Keratinocyte (primary cell): ENCODE results near the gene ZNF302. TPM values are rescaled to one million over a fixed set of nuclear protein-coding genes. Genes with fewer than 3 reads are reported as not detected.

ENCODE experiments used
- DNase-seq: peaks from one replicate; pipeline ENCODE4 v3.0.0-alpha.2; 2011; ENCODE audit warnings: low read depth, missing footprints, low spot score
- FAIRE-seq: peaks from 2 replicates; lab custom pipeline; 2011; peaks lifted over from hg19 to GRCh38; lab: Jason Lieb, UNC
- H2AFZ ChIP-seq: 2 replicates; pipeline ENCODE4 v1.6.0; 2012; ENCODE audit warnings: low read length, control low read depth, inconsistent platforms; ENCODE audit not compliant: control insufficient read depth
- H3K27ac ChIP-seq: 2 replicates; pipeline ENCODE4 v1.5.1; 2011; ENCODE audit warnings: low read length; ENCODE audit not compliant: control insufficient read depth, insufficient read depth
- H3K27me3 ChIP-seq: 3 replicates; pipeline ENCODE4 v1.6.0; 2011; ENCODE audit warnings: low read length; ENCODE audit not compliant: control insufficient read depth, insufficient read depth; ENCODE audit errors: extremely low read depth
- H3K36me3 ChIP-seq, 2 experiments: 2 replicates in 1 of 2; 3 replicates in 1 of 2; pipeline ENCODE4 v1.5.1; 2011; ENCODE audit warnings: low read length in 2 of 2, mild to moderate bottlenecking in 1 of 2; ENCODE audit not compliant: control insufficient read depth in 2 of 2, insufficient read depth in 2 of 2; ENCODE audit errors: extremely low read depth in 1 of 2
- H3K4me1 ChIP-seq: 3 replicates; pipeline ENCODE4 v1.5.1; 2011; ENCODE audit warnings: low read length; ENCODE audit not compliant: control insufficient read depth, insufficient read depth; ENCODE audit errors: extremely low read depth
- H3K4me2 ChIP-seq: 3 replicates; pipeline ENCODE4 v1.6.0; 2011; ENCODE audit warnings: low read depth, low read length; ENCODE audit not compliant: control insufficient read depth, insufficient read depth; ENCODE audit errors: extremely low read depth
- H3K4me3 ChIP-seq, 3 experiments: fragments of 200-600 bp in 1 of 3; sonication (generic) in 1 of 3; 2 replicates in 2 of 3; 3 replicates in 1 of 3; pipeline ENCODE4 v1.5.1; 2011 to 2016; ENCODE audit warnings: low read length in 3 of 3, mild to moderate bottlenecking in 3 of 3, control low read depth in 2 of 3, inconsistent platforms in 1 of 3, low read depth in 1 of 3, mixed read lengths in 1 of 3, mixed run types in 1 of 3, moderate library complexity in 1 of 3; ENCODE audit not compliant: control insufficient read depth in 2 of 3, insufficient read depth in 2 of 3; ENCODE audit errors: extremely low read depth in 1 of 3
- H3K79me2 ChIP-seq: 2 replicates; pipeline ENCODE4 v1.6.0; 2012; ENCODE audit warnings: low read length; ENCODE audit not compliant: control insufficient read depth, insufficient read depth
- H3K9ac ChIP-seq: 3 replicates; pipeline ENCODE4 v1.6.0; 2011; ENCODE audit warnings: low read length; ENCODE audit not compliant: control insufficient read depth, insufficient read depth; ENCODE audit errors: extremely low read depth
- H3K9me1 ChIP-seq: 3 replicates; pipeline ENCODE4 v1.6.0; 2011; ENCODE audit warnings: low read length; ENCODE audit not compliant: control insufficient read depth, insufficient read depth; ENCODE audit errors: extremely low read depth
- H3K9me3 ChIP-seq: 2 replicates; pipeline ENCODE4 v1.5.1; 2012; ENCODE audit warnings: low read depth, low read length; ENCODE audit not compliant: control insufficient read depth
- H4K20me1 ChIP-seq: 3 replicates; pipeline ENCODE4 v1.6.0; 2011; ENCODE audit warnings: low read length; ENCODE audit not compliant: control insufficient read depth, insufficient read depth; ENCODE audit errors: extremely low read depth
- CTCF ChIP-seq, 3 experiments: IDR thresholded peaks in 1 of 3; conservative IDR thresholded peaks in 1 of 3; optimal IDR thresholded peaks in 1 of 3; 2 replicates in 2 of 3; 3 replicates in 1 of 3; pipeline versions ENCODE3 to v1.5.1; 2011; ENCODE audit warnings: low read length in 3 of 3, mild to moderate bottlenecking in 3 of 3, moderate library complexity in 2 of 3, control low read depth in 1 of 3, inconsistent platforms in 1 of 3; ENCODE audit not compliant: insufficient read depth in 2 of 3; ENCODE audit errors: extremely low read depth in 1 of 3
- EZH2 ChIP-seq: IDR thresholded peaks from one replicate; pipeline ENCODE4 v1.6.1; 2012; ENCODE audit warnings: inconsistent platforms, mild to moderate bottlenecking, low read length, moderate library complexity
- dilution Hi-C: fragments of 300-500 bp; cut with MboI; formaldehyde crosslinking; loops from one replicate; pipeline ENCODE4 v1.7.0; 2020; ENCODE audit warnings: low sequenced_read_pairs; ENCODE audit not compliant: extremely low pct_ligation_motif_present
- polyA plus RNA-seq, 5 experiments: library from polyadenylated mRNA; depleted of rRNA in 3 of 5; stranded (reverse) in 3 of 5; stranded (forward) in 1 of 5; unstranded in 1 of 5; fragments of >200 nt; gene quantifications; 1 replicate in 1 of 5; 2 replicates in 3 of 5; 3 replicates in 1 of 5; pipeline versions ENCODE4 v1.2.1 to v1.2.3, GENCODE V29; 2011 to 2012; ENCODE audit warnings: missing spikeins in 2 of 5, low read depth in 1 of 5, low replicate concordance in 1 of 5

The ZNF302 gene
- polyA plus RNA-seq, 1 donor (not counting 4 experiments of a cell fraction or from before 2014, with no cell fraction given), result 14.1 TPM

GRCh38 chr19:34707661-34708060 is 30.2 kb downstream of the ZNF302 start:
- no peaks in the 10 kb centered on the region for H3K4me1 ChIP-seq
- no peak overlapping the region for H3K4me3 ChIP-seq
- H3K36me3 ChIP-seq, result no peaks in the 10 kb centered on the region
- dilution Hi-C loops, result no loop called here
- no peak for DNase-seq
- H4K20me1 ChIP-seq, result no peaks in the 10 kb centered on the region
- H3K4me2 ChIP-seq, result no peak overlapping the region
- no peak overlapping the region for H3K9ac ChIP-seq
- no peak for FAIRE-seq
- H3K9me1 ChIP-seq, result no peaks in the 10 kb centered on the region
- no peak overlapping the region for H3K27ac ChIP-seq
- H2AFZ ChIP-seq, result no peak overlapping the region
- H3K27me3 ChIP-seq, result no peaks in the 10 kb centered on the region
- TF ChIP-seq CTCF (optimal IDR thresholded peaks at IDR 0.05 in 1 of 3, IDR thresholded peaks at IDR 0.05 in 1 of 3, conservative IDR thresholded peaks at IDR 0.05 in 1 of 3; ENCODE audit: extremely low read depth in 1 of 3, insufficient read depth in 2 of 3, low read length in 3 of 3) (no peak), EZH2 (no peak)
- H3K79me2 ChIP-seq, result no peaks in the 10 kb centered on the region
- H3K9me3 ChIP-seq, result no peaks in the 10 kb centered on the region

GRCh38 chr19:34711890-34712289 is 34.4 kb downstream of the ZNF302 start:
- no peaks in the 10 kb centered on the region for H3K36me3 ChIP-seq
- TF ChIP-seq CTCF (optimal IDR thresholded peaks at IDR 0.05 in 1 of 3, IDR thresholded peaks at IDR 0.05 in 1 of 3, conservative IDR thresholded peaks at IDR 0.05 in 1 of 3; ENCODE audit: extremely low read depth in 1 of 3, insufficient read depth in 2 of 3, low read length in 3 of 3) (no peak), EZH2 (no peak)
- H3K9me3 ChIP-seq, result peaks cover 4% of the 10 kb centered on the region
- no peaks in the 10 kb centered on the region for H3K9me1 ChIP-seq
- dilution Hi-C loops, result no loop called here
- H3K9ac ChIP-seq, result no peak overlapping the region
- FAIRE-seq, result no peak
- no peak overlapping the region for H2AFZ ChIP-seq
- no peaks in the 10 kb centered on the region for H4K20me1 ChIP-seq
- H3K4me1 ChIP-seq, result no peaks in the 10 kb centered on the region
- no peak for DNase-seq
- H3K4me2 ChIP-seq, result no peak overlapping the region
- H3K27ac ChIP-seq, result no peak overlapping the region
- H3K79me2 ChIP-seq, result no peaks in the 10 kb centered on the region
- H3K4me3 ChIP-seq, result no peak overlapping the region
- no peaks in the 10 kb centered on the region for H3K27me3 ChIP-seq
